HPDE6-E6E7 (cell line): ENCODE data around the gene SEMA3B.
A peak's percentile ranks its signal among the peaks of the same experiment; 100 is the strongest.
"Not testable (repeated sequence)": the region's sequence is repeated elsewhere in the genome, so short reads cannot be mapped to it uniquely, and the experiment has no call there.

Source experiments
- DNase-seq: peaks from one replicate; pipeline ENCODE4 v3.0.0; 2011; ENCODE audit warnings: missing footprints; ENCODE audit errors: extremely low spot score

The SEMA3B gene

GRCh38 chr3:50237754-50238548 lies 31.0 kb upstream of the SEMA3B start:
- no peak for DNase-seq

- no peak for DNase-seq
These were observed 30.4 kb upstream of the SEMA3B start for GRCh38 chr3:50238549-50239026.

- no peak for DNase-seq
These were observed 29.3 kb upstream of the SEMA3B start for GRCh38 chr3:50239649-50240048.

- no peak for DNase-seq
These were observed 27.8 kb upstream of the SEMA3B start for GRCh38 chr3:50241163-50241562.

GRCh38 chr3:50241713-50242380 lies 27.1 kb upstream of the SEMA3B start:
- no peak for DNase-seq

- no peak for DNase-seq
These were observed 26.6 kb upstream of the SEMA3B start for GRCh38 chr3:50242381-50242770.

GRCh38 chr3:50242851-50243542 lies 25.9 kb upstream of the SEMA3B start:
- no peak for DNase-seq

GRCh38 chr3:50243543-50243895 lies 25.4 kb upstream of the SEMA3B start:
- DNase-seq = no peak

- not testable (repeated sequence) for DNase-seq
These were observed 24.1 kb upstream of the SEMA3B start for GRCh38 chr3:50244813-50245212.

- no peak for DNase-seq
These were observed 23.6 kb upstream of the SEMA3B start for GRCh38 chr3:50245251-50245745.

GRCh38 chr3:50245831-50246516 lies 23.0 kb upstream of the SEMA3B start:
- DNase-seq = no peak

GRCh38 chr3:50246517-50246954 lies 22.4 kb upstream of the SEMA3B start:
- DNase-seq = no peak

GRCh38 chr3:50248387-50248786 lies 20.6 kb upstream of the SEMA3B start:
- no peak for DNase-seq

- no peak for DNase-seq
These were observed 19.5 kb upstream of the SEMA3B start for GRCh38 chr3:50249457-50249856.

- DNase-seq = no peak
These were observed 18.4 kb upstream of the SEMA3B start for GRCh38 chr3:50250514-50250913.

- peak; percentile 46 for DNase-seq
These were observed 17.7 kb upstream of the SEMA3B start for GRCh38 chr3:50251220-50251619.

GRCh38 chr3:50254577-50255250 lies 14.2 kb upstream of the SEMA3B start:
- DNase-seq = no peak

GRCh38 chr3:50255251-50255615 lies 13.7 kb upstream of the SEMA3B start:
- no peak for DNase-seq

- no peak for DNase-seq
These were observed 11.7 kb upstream of the SEMA3B start for GRCh38 chr3:50256978-50257890.

GRCh38 chr3:50258029-50258680 lies 10.8 kb upstream of the SEMA3B start:
- DNase-seq = no peak
